Ishikawa (cell line): Measurements from ENCODE around the gene NXN.

ENCODE experiments used
- CEBPB ChIP-seq: IDR thresholded peaks from 2 replicates; pipeline ENCODE4 v1.6.1; 2012
- CREB1 ChIP-seq: IDR thresholded peaks from 2 replicates; pipeline ENCODE4 v1.6.1; 2012; ENCODE audit warnings: low read depth
- EGR1 ChIP-seq: IDR thresholded peaks from 2 replicates; pipeline ENCODE4 v1.6.1; 2012
- EP300 ChIP-seq: IDR thresholded peaks from 2 replicates; pipeline ENCODE4 v1.6.1; 2012; ENCODE audit warnings: borderline replicate concordance
- FOXM1 ChIP-seq: IDR thresholded peaks from 2 replicates; pipeline ENCODE4 v1.6.1; 2012; ENCODE audit warnings: low read depth, borderline replicate concordance
- MAX ChIP-seq: IDR thresholded peaks from 2 replicates; pipeline ENCODE4 v1.6.1; 2012
- NFIC ChIP-seq: IDR thresholded peaks from 2 replicates; pipeline ENCODE4 v1.6.1; 2012
- RAD21 ChIP-seq: IDR thresholded peaks from 2 replicates; pipeline ENCODE4 v1.6.1; 2012; ENCODE audit warnings: low read depth
- TAF1 ChIP-seq: IDR thresholded peaks from 2 replicates; pipeline ENCODE4 v1.6.1; 2012; ENCODE audit warnings: low read depth, mild to moderate bottlenecking
- TCF12 ChIP-seq: IDR thresholded peaks from 2 replicates; pipeline ENCODE4 v1.6.1; 2012; ENCODE audit warnings: low read depth
- TEAD4 ChIP-seq: IDR thresholded peaks from 2 replicates; pipeline ENCODE4 v1.6.1; 2012
- USF1 ChIP-seq: IDR thresholded peaks from 2 replicates; pipeline ENCODE4 v1.6.1; 2012
- YY1 ChIP-seq: IDR thresholded peaks from 2 replicates; pipeline ENCODE4 v1.6.1; 2012; ENCODE audit warnings: low read depth
- ZBTB7A ChIP-seq: IDR thresholded peaks from 2 replicates; pipeline ENCODE4 v1.6.1; 2012; ENCODE audit warnings: low read depth
- TF ChIP-seq, protein P1 (sequence below): IDR thresholded peaks from 2 replicates; pipeline ENCODE4 v1.6.1; 2012; ENCODE audit warnings: low read depth, mild to moderate bottlenecking

The NXN gene

GRCh38 chr17:877630-878029, 101.9 kb downstream of the NXN start:
- no peak for TF ChIP-seq CEBPB

GRCh38 chr17:876272-876671, 103.3 kb downstream of the NXN start:
- no peak for TF ChIP-seq TAF1

GRCh38 chr17:872855-873254, 106.7 kb downstream of the NXN start:
- no peak for TF ChIP-seq TCF12
- TF ChIP-seq NFIC = no peak
- TF ChIP-seq EP300 = no peak
- TF ChIP-seq EGR1 = no peak
- no peak for TF ChIP-seq FOXM1
- no peak for TF ChIP-seq CEBPB
- no peak for TF ChIP-seq TAF1
- TF ChIP-seq, protein P1, sequence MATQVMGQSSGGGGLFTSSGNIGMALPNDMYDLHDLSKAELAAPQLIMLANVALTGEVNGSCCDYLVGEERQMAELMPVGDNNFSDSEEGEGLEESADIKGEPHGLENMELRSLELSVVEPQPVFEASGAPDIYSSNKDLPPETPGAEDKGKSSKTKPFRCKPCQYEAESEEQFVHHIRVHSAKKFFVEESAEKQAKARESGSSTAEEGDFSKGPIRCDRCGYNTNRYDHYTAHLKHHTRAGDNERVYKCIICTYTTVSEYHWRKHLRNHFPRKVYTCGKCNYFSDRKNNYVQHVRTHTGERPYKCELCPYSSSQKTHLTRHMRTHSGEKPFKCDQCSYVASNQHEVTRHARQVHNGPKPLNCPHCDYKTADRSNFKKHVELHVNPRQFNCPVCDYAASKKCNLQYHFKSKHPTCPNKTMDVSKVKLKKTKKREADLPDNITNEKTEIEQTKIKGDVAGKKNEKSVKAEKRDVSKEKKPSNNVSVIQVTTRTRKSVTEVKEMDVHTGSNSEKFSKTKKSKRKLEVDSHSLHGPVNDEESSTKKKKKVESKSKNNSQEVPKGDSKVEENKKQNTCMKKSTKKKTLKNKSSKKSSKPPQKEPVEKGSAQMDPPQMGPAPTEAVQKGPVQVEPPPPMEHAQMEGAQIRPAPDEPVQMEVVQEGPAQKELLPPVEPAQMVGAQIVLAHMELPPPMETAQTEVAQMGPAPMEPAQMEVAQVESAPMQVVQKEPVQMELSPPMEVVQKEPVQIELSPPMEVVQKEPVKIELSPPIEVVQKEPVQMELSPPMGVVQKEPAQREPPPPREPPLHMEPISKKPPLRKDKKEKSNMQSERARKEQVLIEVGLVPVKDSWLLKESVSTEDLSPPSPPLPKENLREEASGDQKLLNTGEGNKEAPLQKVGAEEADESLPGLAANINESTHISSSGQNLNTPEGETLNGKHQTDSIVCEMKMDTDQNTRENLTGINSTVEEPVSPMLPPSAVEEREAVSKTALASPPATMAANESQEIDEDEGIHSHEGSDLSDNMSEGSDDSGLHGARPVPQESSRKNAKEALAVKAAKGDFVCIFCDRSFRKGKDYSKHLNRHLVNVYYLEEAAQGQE = no peak
- TF ChIP-seq YY1 = no peak
- TF ChIP-seq USF1 = no peak
- TF ChIP-seq RAD21 = no peak
- no peak for TF ChIP-seq ZBTB7A
- no peak for TF ChIP-seq CREB1
- TF ChIP-seq TEAD4 = no peak
- TF ChIP-seq MAX = no peak

GRCh38 chr17:871751-872519, 107.6 kb downstream of the NXN start:
- TF ChIP-seq, protein P1 = no peak
- TF ChIP-seq EP300 (no peak), EGR1 (no peak), NFIC (no peak), FOXM1 (no peak), RAD21 (no peak), USF1 (no peak), MAX (no peak), ZBTB7A (no peak), CEBPB (no peak), TCF12 (no peak), TEAD4 (no peak), CREB1 (no peak), YY1 (no peak), TAF1 (no peak)

DNA sequence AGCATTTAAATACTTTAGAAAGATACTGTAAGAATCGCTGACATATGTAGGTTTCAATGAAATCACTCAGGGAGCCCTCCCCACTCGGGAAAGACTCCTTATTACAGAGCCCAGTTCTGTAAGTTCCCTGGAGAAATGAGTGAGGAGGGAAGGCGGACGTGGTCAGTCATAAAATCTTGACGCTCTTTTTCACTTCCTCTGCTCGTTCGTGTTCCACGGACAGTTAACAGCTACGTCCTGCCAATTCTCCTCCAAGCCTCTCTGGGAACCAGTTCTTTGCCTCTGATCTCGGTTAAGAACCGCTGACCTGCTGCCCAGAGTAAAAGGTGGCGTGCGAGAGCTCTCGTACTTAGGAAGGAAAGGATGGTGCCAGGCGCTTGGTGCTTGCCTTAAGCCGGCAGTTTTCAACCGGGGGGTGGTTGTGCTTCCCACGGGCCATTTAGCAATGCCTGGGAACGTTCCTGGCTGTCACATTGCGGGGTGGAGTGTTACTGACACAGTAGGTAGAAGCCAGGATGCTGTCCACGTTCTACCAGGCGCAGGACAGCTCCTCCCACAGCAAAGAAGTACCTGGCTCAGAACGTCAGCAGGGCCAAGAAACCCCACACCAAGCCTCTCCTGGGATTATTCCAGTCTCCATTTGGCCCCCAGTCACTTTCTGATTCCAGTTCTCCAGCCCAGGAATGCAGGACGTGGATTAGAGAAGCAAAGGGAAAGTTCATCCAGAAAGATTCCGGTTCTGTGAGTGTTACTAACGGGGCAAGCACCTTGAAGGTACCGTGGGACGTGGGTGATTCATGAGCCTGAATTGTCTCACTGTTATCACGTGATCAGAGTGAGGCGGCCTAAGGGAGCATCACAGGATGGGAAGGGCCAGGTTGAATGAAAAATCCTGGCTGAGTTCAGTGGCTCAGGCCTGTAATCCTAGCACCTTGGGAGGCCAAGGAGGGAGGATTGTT, 109.7 kb downstream of the NXN start:
- TF ChIP-seq CEBPB = no peak
- TF ChIP-seq TCF12 = no peak
- TF ChIP-seq, protein P1 = no peak
- peak; percentile 41; the same call in 1 of the 2 replicates for TF ChIP-seq USF1
